K562 (cell line): Measurements from ENCODE around the gene CNIH1. TPM values are rescaled to one million over a fixed set of nuclear protein-coding genes. Genes with fewer than 3 reads are reported as not detected.

ENCODE experiments used
- ATF1 ChIP-seq, 2 experiments: fragments of 450-650 bp in 1 of 2; IDR thresholded peaks; 2 replicates each; pipeline ENCODE4 v1.6.1; 2016; ENCODE audit warnings: missing compliant biosample characterization in 1 of 2, missing genetic modification characterization in 1 of 2
- C11orf30 ChIP-seq: fragments of 450-650 bp; IDR thresholded peaks from 2 replicates; pipeline ENCODE4 v1.6.1; 2016; ENCODE audit warnings: low read depth, mild to moderate bottlenecking
- DACH1 ChIP-seq: fragments of 450-650 bp; IDR thresholded peaks from 2 replicates; pipeline ENCODE4 v1.6.1; 2018; ENCODE audit not compliant: partially characterized antibody
- E2F6 ChIP-seq, 2 experiments: IDR thresholded peaks; 2 replicates each; pipeline ENCODE4 v1.6.1; 2011; ENCODE audit warnings: borderline replicate concordance in 1 of 2, control low read depth in 1 of 2, low read depth in 1 of 2, low read length in 1 of 2, mild to moderate bottlenecking in 1 of 2, mixed read lengths in 1 of 2, moderate library complexity in 1 of 2; ENCODE audit not compliant: insufficient read depth in 1 of 2, insufficient read length in 1 of 2, poor library complexity in 1 of 2, severe bottlenecking in 1 of 2; ENCODE audit errors: extremely low read depth in 1 of 2
- HMG20A ChIP-seq: fragments of 450-650 bp; formaldehyde crosslinking; conservative IDR thresholded peaks from 2 replicates; pipeline ENCODE4 v1.4.0; 2020; ENCODE audit warnings: mild to moderate bottlenecking, mixed read lengths
- MCM5 ChIP-seq: fragments of 450-650 bp; IDR thresholded peaks from 2 replicates; pipeline ENCODE4 v1.6.1; 2016; ENCODE audit warnings: low read depth
- NFIC ChIP-seq: fragments of 450-650 bp; IDR thresholded peaks from 2 replicates; pipeline ENCODE4 v1.6.1; 2017; ENCODE audit warnings: mild to moderate bottlenecking, inconsistent platforms
- NONO ChIP-seq, 2 experiments: fragments of 200-400 bp in 1 of 2; fragments of 450-650 bp in 1 of 2; formaldehyde crosslinking in 1 of 2; IDR thresholded peaks; 2 replicates each; pipeline ENCODE4 v1.6.1; 2017; ENCODE audit warnings: low read depth in 2 of 2, mild to moderate bottlenecking in 2 of 2, moderate library complexity in 2 of 2, low read length in 1 of 2
- NUFIP1 ChIP-seq: fragments of 450-650 bp; IDR thresholded peaks from 2 replicates; pipeline ENCODE4 v1.6.1; 2018; ENCODE audit not compliant: partially characterized antibody
- SMAD3 ChIP-seq: fragments of 450-650 bp; formaldehyde crosslinking; conservative IDR thresholded peaks from 2 replicates; pipeline ENCODE4 v1.4.0; 2020; ENCODE audit warnings: mild to moderate bottlenecking
- ZKSCAN1 ChIP-seq: fragments of 150-350 bp; IDR thresholded peaks from 2 replicates; pipeline ENCODE4 v1.6.1; 2016; ENCODE audit warnings: low read depth, low read length
- ZNF3 ChIP-seq: fragments of 250-450 bp; sonication (Bioruptor Pico); IDR thresholded peaks from 2 replicates; pipeline ENCODE4 v1.5.0; 2021; ENCODE audit warnings: mild to moderate bottlenecking, moderate library complexity
- ZNF318 ChIP-seq, 2 experiments: fragments of 450-650 bp; IDR thresholded peaks; 2 replicates each; pipeline ENCODE4 v1.6.1; 2016; ENCODE audit warnings: mild to moderate bottlenecking in 2 of 2, borderline replicate concordance in 1 of 2, low read depth in 1 of 2, moderate library complexity in 1 of 2
- polyA plus RNA-seq, 8 experiments: library from polyadenylated mRNA; depleted of rRNA in 4 of 8; stranded (reverse) in 5 of 8; unstranded in 3 of 8; fragments of >200 nt; fragmentation: Nextera tagmentation in 2 of 8; fragmentation: Illumina TruSeq in 1 of 8; extraction: Ambion mirVana in 2 of 8; extraction: Trizol in 1 of 8; gene quantifications; 2 replicates each; pipeline versions ENCODE4 v1.2.1 to v1.2.3, GENCODE V29; 2011 to 2014; ENCODE audit warnings: inconsistent platforms in 1 of 8, missing spikeins in 1 of 8
- total RNA-seq, 7 experiments: library from RNA; depleted of rRNA in 6 of 7; stranded (reverse); fragments of >200 nt in 6 of 7; fragmentation: Illumina TruSeq in 2 of 7; extraction: Trizol in 2 of 7; gene quantifications; 2 replicates each; pipeline versions ENCODE4 v1.2.1 to v1.2.3, GENCODE V29; 2011 to 2021; ENCODE audit warnings: low replicate concordance in 1 of 7

CNIH1 gene
- total and polyA plus RNA-seq, 9 of the 15 experiments (the other 6 are each of a cell fraction or from before 2014, with no cell fraction given): 13.9 to 283 (median 77.3) TPM

- TF ChIP-seq C11orf30: no peak
- no peak for TF ChIP-seq SMAD3 (CRISPR knock-in tag)
- no peak for TF ChIP-seq ZNF318 (IDR thresholded peaks at IDR 0.05; ENCODE audit: borderline replicate concordance in 1 of 2, low read depth in 1 of 2)
- peak; percentile 22 to 74 for TF ChIP-seq E2F6 (IDR thresholded peaks at IDR 0.05; ENCODE audit: borderline replicate concordance in 1 of 2, extremely low read depth in 1 of 2, insufficient read depth in 1 of 2, insufficient read length in 1 of 2, low read depth in 1 of 2, low read length in 1 of 2, poor library complexity in 1 of 2, severe bottlenecking in 1 of 2)
- 0 out of 2 replicates have a peak, but pooled peaks have one; percentile 7 for TF ChIP-seq ZKSCAN1
- TF ChIP-seq MCM5: no peak
- TF ChIP-seq NUFIP1: no peak
- TF ChIP-seq ATF1 (CRISPR knock-in tag; IDR thresholded peaks at IDR 0.05): no peak
- peak; percentile 81 for TF ChIP-seq ATF1 (tag; IDR thresholded peaks at IDR 0.05)
- TF ChIP-seq HMG20A (CRISPR knock-in tag): no peak
- no peak for TF ChIP-seq ZNF3 (CRISPR knock-in tag)
- TF ChIP-seq DACH1: no peak
- peak in 1 of 2 experiments; percentile 30; a peak in 1 of 4 replicates for TF ChIP-seq NONO (IDR thresholded peaks at IDR 0.05; ENCODE audit: low read depth in 2 of 2, low read length in 1 of 2)
- peak; percentile 41 for TF ChIP-seq NFIC
These were observed 44.5 kb downstream of the CNIH1 start, which contains the start of gene CDKN3 (continued) for GRCh38 chr14:54396493-54397335.
